ENCODE results near the gene PTPN23. TPM values are rescaled to one million over a fixed set of nuclear protein-coding genes. Genes with fewer than 3 reads are reported as not detected.
A peak's percentile ranks its signal among the peaks of the same experiment; 100 is the strongest.

Gene PTPN23
- total and polyA plus RNA-seq, 3 donors from 2014 or later = 30.5 to 141 (median 89.3) TPM

GRCh38 chr3:47414161-47414564 is 33.3 kb downstream of the PTPN23 start:
- 79% methylated on average over 3 of the region's 3 CpGs; no CpG with 5 or more reads in 1 of the 2 donors for WGBS, 2 donors
- H3K27me3 ChIP-seq = no peaks in the 10 kb centered on the region
- H3K4me1 ChIP-seq = peaks cover 7% of the 10 kb centered on the region
- no peak overlapping the region for H3K4me3 ChIP-seq
- H3K9me3 ChIP-seq = no peaks in the 10 kb centered on the region
- H3K27ac ChIP-seq = peak overlapping the region in 1 of 2 donors; percentile 6
- no peaks in the 10 kb centered on the region for H3K36me3 ChIP-seq (ENCODE audit: low read depth, missing control alignments)
- TF ChIP-seq POLR2A (IDR thresholded peaks at IDR 0.05) (no peak), CTCF (IDR thresholded peaks at IDR 0.05) (no peak)
- DNase-seq = no peak
- intact Hi-C loops (cut with DNase I; ENCODE audit: low total_unique reads) = no loop called here

DNA sequence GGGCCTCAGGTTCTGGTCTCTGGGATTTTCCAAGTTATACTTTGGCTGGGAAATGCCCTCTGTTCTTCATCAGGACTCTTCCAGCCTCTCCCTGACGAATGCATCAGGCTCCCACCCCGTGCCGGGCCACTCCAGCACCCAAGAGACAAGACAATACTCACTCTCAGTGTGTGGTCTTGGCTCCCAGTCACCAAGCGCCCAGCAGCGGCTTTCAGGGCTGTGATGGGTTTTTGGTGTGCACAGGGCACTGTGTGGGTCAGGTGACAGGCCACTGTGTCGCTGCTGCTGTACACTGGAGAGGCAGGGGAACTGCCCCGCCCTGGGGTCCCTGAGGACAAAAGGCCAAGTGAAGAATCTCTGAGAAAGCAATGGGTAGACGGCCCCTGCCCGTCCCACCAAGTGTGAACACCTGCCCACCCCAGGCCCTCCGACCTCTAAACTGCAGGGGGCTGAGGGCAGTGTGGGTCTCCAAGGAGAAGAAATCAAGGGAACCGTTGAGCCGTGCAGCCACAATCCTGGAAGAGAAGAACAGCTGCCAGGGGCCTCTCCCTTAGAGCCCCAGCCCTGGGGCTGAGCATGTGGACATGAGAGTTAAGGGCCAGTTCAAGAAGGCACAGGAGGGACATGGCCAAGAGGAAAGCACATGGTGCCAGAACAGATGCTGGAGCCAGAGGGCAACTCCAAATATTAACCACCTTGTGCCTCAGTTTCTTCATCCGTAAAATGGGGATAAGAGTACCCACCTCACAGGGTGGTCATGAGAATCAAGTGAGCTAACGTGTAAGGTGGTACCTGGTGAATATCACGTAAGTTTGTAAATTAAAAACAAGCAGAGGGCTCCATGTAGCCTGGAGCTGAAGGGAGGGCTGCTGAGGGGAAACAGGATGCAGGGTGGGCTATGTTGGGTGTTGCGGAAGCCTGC is 34.1 kb downstream of the PTPN23 start:
- no peaks in the 10 kb centered on the region for H3K36me3 ChIP-seq (ENCODE audit: low read depth, missing control alignments)
- H3K27ac ChIP-seq = peak overlapping the region in 1 of 2 donors; percentile 6
- 73 to 74% methylated on average over 7 to 16 of the region's 16 CpGs for WGBS, 2 donors
- no peak overlapping the region for H3K4me3 ChIP-seq
- intact Hi-C loops (cut with DNase I; ENCODE audit: low total_unique reads) = no loop called here
- no peaks in the 10 kb centered on the region for H3K27me3 ChIP-seq
- no peak for DNase-seq
- peaks cover 7% of the 10 kb centered on the region for H3K4me1 ChIP-seq
- no peaks in the 10 kb centered on the region for H3K9me3 ChIP-seq
- TF ChIP-seq CTCF (IDR thresholded peaks at IDR 0.05) (no peak), POLR2A (IDR thresholded peaks at IDR 0.05) (no peak)

DNA sequence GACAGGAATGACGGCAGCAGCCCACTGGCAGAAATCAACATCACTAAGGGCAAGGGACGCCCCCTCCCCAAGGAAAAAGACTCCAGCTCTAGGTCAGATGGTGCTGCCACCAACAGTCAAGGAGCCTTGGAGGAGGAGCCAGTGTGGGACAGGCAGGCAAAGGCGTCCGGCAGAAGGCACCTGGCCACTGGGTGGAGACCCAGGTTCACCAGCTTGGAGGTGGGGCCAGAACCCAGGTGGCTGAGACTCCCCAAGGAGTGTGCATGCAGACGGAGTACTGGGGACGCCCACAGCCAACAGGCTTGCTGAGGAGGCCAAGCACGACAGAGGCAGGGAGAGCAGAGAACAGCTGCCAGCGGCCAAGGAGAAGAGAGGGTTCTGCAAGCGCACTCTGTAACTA is 35.2 kb downstream of the PTPN23 start:
- TF ChIP-seq POLR2A (IDR thresholded peaks at IDR 0.05) (no peak), CTCF (IDR thresholded peaks at IDR 0.05) (no peak)
- intact Hi-C loops (cut with DNase I; ENCODE audit: low total_unique reads) = no loop called here
- 77 to 86% methylated on average over 9 of the region's 9 CpGs for WGBS, 2 donors
- H3K27me3 ChIP-seq = no peaks in the 10 kb centered on the region
- H3K4me3 ChIP-seq = no peak overlapping the region
- no peaks in the 10 kb centered on the region for H3K36me3 ChIP-seq (ENCODE audit: low read depth, missing control alignments)
- peaks cover 10% of the 10 kb centered on the region for H3K4me1 ChIP-seq
- DNase-seq = no peak
- no peak overlapping the region for H3K27ac ChIP-seq
- no peaks in the 10 kb centered on the region for H3K9me3 ChIP-seq

DNA sequence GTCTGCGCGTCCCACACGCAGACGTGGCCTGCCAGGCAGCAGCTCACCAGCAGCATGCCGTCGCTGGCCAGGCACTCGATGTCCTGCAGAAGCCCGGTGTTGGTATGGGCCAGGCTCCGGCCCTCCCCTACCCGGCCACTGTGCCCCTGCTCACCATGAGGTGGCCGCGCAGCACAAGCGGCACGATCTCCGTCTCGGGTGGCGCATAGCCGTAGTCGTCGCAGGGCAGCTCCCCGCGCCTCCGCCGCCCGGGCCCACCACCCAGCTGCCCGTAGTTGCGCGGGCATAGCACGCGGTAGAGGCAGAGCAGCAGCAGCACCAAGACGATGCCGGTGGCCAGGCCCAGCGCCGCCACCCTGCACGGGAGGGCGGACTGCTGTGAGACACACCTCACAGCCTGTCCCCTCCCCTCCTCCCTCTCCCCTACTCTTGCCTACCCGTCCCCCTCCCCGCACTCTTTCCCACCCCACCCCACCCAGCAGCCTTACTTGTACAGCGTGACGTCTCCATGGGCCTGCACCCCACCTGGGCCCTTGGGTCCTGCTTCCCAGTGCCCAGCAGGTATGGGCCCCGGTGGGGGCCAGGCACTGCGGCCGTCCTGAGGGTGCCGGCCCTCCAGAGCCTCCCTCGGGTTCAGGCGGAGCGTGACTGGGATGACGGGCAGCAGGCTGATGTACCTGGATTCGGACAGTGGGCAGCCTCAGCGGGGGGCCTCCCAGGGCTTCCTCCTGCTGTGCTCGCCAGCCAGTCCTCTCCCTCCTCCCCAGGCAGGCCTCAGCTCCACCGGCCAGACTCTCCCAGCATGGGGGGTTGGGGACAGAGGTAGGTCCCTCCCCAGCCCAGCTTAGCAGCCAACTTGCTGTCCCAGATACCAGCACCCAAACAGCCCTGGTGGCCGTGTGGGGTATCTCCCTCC is 37.6 kb downstream of the PTPN23 start:
- WGBS, 2 donors = 80 to 92% methylated on average over 22 to 52 of the region's 53 CpGs
- H3K36me3 ChIP-seq (ENCODE audit: low read depth, missing control alignments) = no peaks in the 10 kb centered on the region
- H3K27ac ChIP-seq = no peak overlapping the region
- H3K9me3 ChIP-seq = no peaks in the 10 kb centered on the region
- H3K4me3 ChIP-seq = no peak overlapping the region
- no peak for DNase-seq
- no peaks in the 10 kb centered on the region for H3K27me3 ChIP-seq
- TF ChIP-seq CTCF (IDR thresholded peaks at IDR 0.05) = no peak
- no peak for TF ChIP-seq POLR2A (IDR thresholded peaks at IDR 0.05)
- H3K4me1 ChIP-seq = peaks cover 23% of the 10 kb centered on the region
- intact Hi-C loops (cut with DNase I; ENCODE audit: low total_unique reads) = no loop called here

Measured in testis (tissue), 3 donors.